SW 1271 (cell line): ENCODE measurements around the gene SUSD6.

ENCODE experiments used
- DNase-seq, 2 experiments: peaks; one replicate each; lab custom pipeline; 2025; lab: John Stamatoyannopoulos, UW

The SUSD6 gene

DNA sequence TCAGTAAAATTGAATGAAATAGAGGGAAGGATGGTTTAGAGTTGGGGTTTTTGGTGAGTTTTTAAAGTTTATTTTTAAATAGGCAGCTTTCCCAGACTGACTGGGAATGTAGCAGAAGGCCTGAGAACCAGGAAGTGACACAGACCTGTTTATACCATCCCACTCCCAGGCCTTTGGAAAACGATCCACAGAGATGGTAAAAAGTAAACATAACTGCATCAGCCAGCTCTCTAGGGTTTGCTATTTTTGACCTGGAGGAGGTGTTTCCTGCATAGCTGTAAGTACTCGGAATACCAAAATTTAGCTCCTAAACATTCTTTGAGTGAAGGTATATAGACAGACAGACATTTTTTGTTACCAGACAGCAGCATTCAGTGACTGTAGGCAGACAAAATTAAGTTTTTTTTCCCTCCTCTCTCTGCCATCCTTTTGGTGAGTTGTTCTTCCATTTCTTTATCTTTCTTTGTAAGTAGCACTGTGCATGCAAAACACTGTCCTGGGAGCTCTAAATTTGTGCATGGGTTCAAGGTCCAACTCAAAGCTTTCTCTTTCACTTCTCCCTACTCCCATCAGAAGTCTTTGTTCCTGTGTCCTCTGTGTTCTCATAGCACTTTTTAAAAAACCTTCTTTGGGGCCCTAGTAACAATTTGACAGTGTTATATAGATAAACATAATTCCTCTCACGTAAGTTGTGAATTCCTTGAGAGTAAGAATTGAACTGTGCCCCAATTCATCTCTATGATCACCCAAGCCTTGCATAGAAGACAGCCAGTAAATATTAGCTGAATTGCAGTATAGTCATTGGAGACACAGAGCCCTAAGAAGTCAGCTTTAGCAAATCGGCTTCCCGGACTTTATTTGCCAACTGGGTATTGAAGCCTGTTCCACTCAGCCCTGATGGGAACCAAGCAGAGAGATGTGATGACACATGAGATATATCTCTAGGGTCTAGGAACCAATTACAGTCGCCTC lies 37.4 kb downstream of the SUSD6 start:
- peak in 1 of 2 experiments; percentile 20 for DNase-seq

DNA sequence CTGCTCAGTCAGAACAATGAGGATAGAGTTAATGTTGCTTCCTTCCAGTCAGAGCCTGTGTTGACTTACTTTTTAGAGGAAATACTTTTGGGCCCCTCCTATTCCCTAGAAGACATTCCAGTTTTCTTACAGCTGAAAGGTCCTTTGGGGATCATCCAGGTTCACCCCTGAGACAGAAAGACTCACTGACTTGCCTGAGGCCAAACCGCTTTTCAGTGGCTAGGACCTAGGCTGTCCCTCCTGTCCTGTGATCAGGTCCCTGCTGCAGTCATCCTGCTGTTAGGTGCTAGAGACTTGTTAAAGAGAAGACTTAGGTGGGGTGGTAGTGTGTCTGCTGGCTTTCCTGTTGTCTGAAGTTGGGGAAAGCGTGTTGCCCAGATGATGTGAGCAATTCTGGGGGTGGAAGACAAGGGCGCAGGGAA lies 39.6 kb downstream of the SUSD6 start:
- no peak for DNase-seq

DNA sequence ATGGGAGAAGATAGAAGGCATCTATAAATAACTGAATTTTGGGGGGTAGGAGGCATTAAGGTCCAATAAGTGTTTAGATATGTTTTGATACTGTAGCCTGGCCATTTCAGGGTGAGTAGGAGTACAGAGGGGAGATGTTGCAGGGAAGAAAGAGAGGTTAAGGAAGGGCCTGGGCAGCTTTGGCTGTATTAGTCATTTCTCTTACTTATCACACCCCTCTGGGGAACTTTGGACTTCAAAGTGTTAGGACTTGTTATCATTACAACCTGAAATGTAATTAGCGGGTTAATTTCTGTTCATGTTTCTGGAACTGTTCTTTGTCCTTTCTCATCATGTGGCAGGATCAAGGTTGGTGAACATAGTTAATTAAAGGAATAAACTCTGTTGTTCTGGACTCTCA lies 40.3 kb downstream of the SUSD6 start:
- no peak for DNase-seq

DNA sequence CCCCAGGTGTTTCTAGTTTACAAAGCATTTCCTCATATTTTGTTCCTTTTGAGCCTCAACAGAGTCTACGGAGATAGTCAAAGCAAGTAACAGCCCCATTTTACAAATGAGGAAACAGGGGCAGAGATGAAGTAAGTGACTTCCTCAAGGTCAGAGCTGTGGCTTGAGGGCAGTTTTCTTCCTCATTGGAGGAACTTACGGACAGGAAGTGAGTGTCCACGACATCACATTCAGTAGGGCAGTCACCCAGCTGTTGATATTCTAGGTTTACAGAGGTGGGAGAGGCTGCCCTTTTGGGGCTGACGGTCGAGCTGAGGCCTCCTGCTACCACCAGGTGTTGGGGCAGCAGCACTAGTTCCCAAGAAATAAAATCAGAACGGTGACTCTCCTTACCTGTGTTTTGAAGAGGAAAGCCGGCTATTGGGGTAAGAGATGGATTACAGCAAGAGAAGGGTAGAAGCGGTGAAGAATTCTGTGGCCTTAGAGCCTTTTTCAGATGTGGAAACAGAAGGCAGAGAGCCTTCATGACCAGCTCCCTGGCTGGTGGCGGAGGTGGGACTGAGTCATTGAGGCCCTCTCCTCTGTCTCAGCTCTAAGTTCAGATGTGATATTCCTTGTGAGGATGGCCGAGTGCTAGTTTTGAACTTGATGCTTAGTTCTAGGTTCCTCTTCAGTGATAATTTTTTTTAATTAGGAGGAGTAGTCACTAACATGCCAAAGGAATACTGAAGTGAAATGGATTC lies 41.7 kb downstream of the SUSD6 start:
- DNase-seq = no peak

DNA sequence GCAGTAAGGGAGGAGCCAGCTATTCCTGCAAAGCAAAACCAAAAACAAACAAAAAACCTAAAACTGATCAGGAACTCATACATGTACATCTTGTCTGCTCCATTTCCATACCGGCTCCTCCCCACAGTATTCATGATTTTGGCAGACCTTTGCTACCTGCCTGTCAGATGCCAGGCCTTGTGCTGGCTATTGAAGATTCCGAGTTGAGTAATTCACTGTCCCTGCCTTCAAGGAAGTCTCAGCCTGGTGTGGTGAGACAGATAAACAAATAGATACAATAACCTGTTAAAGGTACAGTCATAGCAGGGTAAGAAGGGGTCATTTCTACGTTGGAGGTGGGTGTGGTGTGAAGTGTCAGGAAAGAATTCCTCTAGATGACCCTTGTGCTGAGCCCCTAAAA lies 42.7 kb downstream of the SUSD6 start:
- no peak for DNase-seq

DNA sequence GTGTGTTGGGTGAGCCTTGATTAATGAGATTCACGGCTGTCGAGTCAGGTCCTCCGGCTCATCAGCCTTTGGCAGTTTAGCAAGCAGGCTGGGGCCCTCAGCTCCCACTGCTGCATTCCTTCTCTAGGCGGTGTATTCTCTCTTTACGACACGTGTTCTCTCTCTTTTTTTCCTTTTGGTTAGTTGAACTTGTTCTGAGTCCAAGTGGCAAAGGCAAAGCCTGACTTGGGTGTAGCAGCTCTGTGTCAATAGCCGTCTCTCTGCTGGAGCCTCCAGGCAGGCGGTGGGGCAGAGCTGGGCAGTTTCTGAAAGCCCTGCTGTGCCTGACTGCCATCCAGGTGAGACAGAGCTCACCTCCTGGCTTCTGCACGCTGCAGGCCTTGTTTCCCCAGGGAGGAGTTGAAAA lies 46.6 kb downstream of the SUSD6 start:
- no peak for DNase-seq

DNA sequence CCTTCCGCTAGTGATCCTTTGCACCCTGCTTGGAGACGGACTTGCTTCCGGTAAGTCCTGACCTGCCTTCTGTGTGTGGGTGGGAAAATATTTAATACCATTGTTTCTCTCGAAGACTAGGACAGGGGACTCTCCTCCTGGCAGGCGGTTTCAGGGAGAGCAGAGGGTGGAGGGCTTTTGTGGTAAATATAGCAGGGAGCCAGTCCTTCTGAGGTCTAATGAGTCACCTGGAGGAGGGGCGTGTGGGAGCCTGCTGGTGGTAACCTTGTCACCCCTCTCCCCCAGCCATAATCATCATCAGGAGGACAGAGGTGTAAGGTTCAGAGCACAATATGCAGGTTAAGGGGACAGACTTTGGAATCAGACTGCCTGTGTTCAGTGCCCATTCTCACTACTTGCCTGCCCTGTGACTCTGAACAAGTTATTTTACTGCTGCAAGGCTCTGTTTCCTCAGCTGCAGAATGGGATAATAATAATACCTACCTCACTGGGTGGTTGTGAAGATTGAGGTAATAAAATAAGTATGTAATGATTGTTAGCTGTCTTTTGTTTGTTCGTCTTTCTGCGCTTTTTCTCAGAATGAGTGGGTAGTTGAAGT lies 47.4 kb downstream of the SUSD6 start:
- DNase-seq = no peak

DNA sequence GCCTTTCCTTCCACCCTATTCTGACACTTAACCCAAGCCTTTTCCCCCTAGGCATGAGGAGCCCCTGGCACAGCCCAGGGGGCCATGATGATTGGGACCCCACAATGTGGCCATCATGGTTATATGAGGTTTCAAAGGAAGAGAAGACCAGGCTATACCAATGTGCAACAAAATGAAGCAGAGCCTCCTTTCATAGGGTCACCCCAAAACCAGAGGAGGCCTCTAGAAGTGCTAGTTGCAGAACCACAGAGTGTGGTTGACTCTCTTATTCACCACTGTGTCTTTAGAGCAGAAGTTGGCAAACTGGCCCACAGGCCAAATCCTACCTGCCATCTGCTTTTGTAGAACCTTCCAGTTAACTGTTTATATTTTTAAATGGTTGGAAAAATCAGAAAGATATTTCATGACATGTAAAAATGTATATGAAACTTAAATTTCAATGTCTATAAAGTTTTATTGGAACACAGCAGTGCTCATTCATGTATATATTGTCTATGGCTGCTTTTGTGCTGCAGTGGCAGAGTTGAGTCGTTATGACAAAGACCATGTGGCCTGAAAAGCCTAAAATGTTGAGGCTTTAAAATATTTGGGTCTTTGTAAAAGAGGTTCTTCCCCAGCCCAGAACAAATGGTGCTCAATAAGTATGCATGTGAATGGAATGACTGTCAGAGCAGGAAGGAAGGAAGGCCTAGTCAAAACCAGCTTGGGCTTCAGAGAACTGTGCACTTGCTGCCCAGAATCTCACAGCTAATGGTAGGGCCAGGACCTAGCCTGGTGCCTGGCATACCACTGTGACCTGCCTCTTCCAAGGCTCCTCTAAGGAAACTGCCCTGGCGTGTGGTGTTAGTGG lies 49.2 kb downstream of the SUSD6 start:
- no peak for DNase-seq

DNA sequence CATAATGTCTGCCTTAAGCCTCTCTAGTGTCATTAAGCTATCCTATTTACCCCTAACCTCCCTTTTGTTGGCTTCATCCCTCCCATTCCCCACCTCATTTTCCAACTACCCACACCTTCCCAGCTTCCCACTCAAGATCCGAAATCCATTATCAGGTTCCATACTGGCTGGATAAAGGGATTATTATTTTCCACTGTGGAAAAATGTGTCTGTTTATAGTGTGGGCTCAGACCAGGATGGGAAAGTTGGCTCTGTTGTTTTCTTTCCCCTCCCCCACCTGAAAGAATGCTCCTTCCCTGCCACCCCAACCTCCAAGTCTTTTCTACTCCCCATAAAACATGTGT lies 49.8 kb downstream of the SUSD6 start:
- DNase-seq = no peak

DNA sequence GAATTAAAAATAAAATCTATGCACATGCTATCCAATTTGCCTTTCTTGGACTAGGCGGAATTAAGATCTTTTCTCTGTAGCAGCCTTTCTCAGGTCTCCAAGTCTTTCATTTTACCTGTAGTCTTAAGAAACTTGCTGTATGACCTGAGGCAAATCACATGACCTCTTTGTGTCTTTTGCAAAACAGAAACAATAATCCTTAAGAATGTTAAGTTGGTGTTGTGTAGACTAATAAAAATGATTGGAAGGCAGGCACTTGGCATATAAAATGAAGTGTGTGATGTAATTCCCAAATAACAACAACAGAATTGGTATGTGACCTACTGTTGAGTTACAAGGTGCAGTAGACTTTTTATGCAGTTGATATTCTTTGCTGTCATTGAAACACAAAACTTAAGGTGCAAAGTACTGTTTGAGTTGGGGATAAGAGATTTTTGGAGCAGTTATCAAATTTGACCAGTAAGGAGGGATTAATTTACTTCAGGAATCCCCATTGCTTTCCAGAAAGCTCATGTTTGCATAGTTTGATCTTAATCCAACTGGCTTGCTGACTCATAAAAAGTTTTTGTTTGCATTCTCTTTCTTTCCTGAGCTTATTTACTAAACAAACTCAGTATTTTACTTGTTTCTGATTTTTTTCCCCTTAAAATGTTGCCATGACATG lies 51.4 kb downstream of the SUSD6 start:
- DNase-seq = no peak

DNA sequence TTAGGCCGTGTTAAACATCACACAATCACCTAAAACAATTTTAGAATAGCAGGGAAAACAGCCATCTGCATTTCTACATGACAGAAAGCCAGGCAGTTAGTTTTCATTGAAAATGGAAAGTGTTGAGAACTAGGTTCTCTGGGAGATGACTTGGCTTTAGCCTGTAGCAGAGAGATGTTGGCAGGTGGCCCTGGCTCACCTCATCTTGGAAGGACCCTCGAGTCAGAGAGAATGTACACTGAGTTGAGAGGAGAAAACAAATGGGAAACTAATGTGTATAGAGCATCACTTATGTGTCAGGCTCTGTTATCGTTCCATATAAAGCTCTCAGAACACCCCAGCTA lies 51.9 kb downstream of the SUSD6 start:
- DNase-seq = no peak

DNA sequence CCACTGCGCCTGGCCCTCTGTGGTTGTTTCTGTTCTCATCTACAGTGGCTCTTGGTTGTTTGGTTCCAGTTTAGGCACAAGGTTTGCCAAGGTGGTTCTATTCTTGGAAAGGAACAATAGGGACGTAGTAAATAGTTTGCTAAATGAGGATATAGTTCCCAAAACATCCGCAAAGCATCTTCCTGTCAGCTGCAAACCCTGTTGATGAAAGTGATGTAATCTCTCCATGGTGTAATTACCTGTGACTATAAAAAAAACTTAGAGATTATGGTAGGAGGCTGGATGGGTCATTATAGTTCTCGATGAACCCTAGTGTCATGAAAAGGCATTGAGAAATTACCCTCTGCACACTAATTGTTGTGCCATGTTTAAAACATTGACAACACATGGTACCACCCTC lies 52.9 kb downstream of the SUSD6 start:
- DNase-seq = no peak

DNA sequence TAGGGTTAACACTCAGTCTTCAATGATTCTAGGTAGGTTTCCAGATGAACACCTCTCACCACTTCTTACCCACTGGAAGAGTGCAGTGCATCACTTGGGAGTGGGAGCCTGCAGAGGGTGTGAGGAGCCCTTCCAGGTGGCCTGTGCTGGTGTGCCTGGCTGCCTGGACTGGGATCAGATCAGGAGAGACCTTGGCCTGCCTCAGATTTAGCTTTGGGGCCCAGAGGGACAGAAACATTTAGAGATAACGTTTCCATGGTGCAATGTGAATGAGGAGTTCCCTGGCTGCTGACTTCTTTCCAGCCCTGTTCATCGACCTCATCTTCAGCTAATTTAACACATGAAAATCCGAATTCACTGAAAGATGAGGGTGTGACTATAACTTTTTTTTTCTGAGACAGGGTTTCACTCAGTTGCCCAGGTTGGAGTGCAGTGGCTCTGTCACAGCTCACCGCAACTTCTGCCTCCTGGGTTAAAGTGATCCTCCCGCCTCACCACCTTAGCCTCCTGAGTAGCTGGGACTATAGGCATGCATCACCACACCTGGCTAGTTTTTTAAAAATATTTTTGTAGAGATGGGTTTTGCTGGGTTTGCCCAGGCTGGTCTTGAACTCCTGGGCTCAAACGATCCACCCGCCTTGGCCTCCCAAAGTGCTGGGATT lies 53.6 kb downstream of the SUSD6 start:
- DNase-seq = no peak

DNA sequence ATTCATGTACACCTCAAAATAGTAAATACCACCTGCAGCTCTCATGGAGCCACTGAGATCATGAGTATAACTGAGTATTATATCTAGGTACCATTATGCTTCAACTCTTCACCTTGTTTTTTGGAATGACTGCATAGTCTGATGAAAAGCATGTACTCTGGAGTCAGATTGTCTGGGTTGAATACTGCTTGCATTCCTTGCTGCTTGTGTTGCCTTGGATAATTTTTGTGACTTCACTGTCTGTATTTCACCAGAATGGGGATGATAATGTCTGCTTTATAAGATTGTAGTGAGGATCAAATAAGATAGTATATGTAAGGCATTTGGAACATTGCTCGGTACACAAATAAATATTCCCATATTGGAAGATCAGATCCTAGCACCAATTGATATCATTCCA lies 54.2 kb downstream of the SUSD6 start:
- DNase-seq = no peak

DNA sequence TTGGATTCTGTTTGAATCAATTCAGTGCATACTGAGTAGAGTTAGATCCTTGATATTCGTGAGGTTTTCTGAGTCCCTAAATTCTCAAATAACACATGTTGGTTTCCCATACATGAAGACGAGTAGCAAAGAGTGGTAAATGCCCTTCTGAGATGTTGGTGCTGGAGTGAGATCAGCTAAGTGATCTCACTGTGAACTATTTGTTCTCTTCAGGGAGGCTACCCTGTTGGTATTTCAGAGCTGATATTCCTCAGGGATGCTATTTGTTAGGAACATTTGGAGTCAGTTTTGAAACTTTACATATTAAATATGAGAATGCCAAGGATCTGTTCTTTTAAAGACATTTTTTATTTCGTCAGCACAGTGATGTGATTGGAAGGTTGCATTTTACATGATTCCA lies 54.7 kb downstream of the SUSD6 start:
- no peak for DNase-seq

DNA sequence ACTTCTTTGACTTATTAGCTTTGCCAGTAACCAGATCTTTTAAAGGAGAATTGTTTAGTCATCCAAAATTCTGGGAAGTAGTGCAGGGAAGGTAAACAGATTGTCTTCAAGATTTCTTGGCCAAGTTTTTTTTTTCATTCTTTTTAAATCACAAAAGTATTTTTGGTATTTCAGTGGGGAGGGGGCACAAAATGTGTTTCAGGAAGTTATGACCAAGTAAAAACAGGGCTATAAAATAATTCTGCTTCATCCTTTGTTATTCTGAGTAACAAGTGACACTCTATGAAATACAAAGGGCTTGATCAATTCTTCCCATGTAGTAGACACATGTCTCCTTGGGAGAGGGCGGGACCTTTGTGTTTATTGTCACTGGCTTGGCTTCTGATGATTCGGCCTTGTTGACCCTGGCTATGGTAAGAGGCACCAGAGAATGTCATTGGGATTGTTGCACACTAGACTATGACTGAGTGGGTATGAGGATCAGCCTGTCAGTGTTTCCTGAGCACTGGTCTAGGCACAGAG lies 55.4 kb downstream of the SUSD6 start:
- DNase-seq = no peak

DNA sequence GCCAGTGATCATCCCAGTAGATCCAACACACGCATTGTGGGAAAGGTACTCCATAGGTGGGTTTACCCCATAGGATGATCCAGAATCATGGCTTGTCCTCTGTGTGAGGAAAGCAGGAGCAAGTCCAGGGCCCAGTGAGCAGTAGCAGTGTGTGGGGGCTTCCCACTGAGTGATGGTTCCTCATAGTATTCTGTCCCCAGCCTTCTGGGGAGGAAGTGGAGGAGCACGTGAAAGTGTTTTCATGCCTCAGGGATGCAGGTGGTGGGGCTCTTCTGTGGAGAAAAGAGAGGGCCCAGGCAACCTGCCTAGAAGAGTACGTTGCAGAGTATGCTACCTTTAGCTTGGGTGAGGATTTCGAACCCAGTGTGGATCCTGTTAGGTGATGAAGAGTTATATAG lies 56.5 kb downstream of the SUSD6 start:
- DNase-seq = no peak

DNA sequence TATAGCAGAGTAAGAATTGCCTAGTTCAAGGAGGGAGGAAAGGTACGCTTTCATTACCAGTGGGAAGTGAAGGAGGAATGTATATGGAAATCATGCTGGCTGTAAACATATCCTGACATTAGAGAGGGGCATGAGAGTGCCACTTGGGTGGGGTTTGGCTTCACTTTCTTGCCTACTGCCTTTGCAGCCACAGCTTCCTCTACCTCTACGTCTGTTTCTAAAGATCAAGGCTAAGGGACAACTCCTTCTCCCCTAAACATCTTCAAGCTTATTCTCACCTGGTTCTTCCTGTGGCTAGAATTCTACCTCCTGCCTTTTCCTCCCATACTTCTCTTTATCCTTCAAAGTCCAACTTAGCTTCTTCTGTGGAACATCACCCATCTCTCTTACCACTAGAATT lies 58.0 kb downstream of the SUSD6 start:
- no peak for DNase-seq

DNA sequence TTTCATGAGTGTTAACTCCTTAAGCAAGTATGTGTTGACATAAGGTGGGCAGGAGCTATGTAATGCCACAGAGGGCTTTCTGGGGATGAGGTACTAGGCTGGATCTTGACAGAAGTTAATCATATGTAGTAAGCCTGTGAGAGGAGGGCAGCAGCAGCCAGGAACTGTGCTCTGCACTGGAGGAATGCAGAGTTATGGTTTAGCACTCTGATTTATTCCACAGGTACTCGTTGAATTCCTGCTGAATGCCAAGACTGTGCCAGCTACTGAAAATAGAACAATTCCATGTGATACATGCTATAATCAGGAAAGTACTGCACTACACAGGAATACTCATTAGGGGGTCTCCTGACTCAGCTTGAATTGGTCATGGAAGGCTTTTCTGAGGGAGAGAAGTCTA lies 58.7 kb downstream of the SUSD6 start:
- no peak for DNase-seq

DNA sequence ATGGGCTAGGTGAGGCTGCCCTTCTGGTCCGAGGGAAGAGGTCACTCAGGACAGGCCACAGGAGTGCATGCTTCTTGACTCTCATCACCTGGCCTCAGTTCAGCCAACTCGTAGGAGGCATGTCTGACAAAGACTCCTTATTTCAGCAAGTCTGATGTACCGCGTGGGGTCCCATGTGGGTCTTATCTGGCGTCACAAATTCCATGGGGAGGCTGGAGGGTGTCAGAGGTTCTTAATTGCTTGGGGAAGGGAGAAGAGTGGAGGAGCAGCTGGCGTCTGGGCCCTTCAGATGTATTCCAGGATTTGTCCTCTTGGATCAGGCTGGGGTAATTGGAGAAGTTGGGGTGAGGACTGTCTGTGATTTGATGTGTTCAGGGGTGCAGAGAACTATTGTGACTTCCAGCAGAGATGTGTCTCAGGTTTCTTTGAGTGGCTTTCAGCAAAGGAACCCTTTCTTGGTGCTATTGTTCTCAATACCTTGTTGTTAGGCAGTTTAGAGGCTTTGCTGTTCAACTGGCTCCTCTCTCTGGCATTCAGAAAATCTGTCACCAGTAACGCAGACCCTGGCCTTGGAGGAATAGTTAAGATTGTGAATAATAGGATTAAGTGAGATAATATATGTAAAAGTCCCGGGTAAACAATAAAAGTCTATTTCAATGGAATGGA lies 60.1 kb downstream of the SUSD6 start:
- DNase-seq = no peak
